AG10803 (cell line): ENCODE measurements around the gene SLC17A4.

Source experiments
- DNase-seq: peaks from one replicate; pipeline ENCODE4 v3.0.0; 2010; ENCODE audit warnings: low read depth
- H3K4me3 ChIP-seq: 2 replicates; pipeline ENCODE4 v1.5.1; 2011; ENCODE audit warnings: mild to moderate bottlenecking, low read length, control low read depth
- CTCF ChIP-seq: conservative IDR thresholded peaks from 2 replicates; pipeline ENCODE4 v1.5.1; 2011; ENCODE audit warnings: mild to moderate bottlenecking, low read length, control low read depth, inconsistent platforms

The SLC17A4 gene

GRCh38 chr6:25804804-25805203, 50.3 kb downstream of the SLC17A4 start:
- DNase-seq = no peak
- TF ChIP-seq CTCF = no peak

DNA sequence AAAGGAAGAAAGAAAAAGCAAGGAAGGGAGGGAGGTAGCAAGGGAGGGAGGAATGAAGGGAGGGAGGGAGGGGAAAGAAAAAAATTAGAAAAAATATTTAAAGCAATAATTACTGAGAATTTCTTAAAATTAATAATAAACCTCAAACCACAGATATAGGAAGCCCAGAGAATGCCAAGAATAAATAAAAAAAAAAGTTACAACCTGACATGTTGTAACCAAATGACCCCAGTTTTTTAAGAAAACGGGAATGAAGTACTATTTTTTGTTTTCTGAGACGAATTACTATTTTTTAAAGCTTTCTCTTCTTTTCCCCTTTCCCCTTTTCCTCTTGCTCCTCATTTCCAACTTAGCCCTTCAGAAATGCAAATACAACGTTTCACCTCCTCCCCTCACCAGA, 60.7 kb downstream of the SLC17A4 start:
- DNase-seq = no peak
- H3K4me3 ChIP-seq = no peak overlapping the region
- no peak for TF ChIP-seq CTCF

More at GRCh38 chr6:25804804-25805203, 50.3 kb downstream of the SLC17A4 start:
- no peak overlapping the region for H3K4me3 ChIP-seq

DNA sequence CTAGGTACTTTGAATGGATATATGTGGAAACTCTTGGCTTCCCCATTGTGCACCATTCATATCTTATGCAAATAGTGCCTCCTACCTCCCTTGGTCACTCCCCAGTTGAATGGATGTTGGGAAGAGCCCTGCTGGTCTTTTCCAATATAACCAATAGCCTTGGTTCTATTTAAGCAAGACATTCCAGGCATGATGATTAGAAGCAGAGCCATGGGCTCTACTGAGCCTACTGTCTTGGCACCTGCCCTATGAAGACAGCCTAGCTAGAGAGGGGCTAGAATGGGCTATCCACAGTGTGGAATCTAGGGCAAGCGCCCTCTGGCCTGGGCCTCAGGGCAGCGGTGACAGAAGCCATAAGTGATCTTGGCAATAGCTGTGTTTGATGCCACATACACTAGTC, 61.7 kb downstream of the SLC17A4 start:
- no peak overlapping the region for H3K4me3 ChIP-seq
- no peak for DNase-seq
- no peak for TF ChIP-seq CTCF

DNA sequence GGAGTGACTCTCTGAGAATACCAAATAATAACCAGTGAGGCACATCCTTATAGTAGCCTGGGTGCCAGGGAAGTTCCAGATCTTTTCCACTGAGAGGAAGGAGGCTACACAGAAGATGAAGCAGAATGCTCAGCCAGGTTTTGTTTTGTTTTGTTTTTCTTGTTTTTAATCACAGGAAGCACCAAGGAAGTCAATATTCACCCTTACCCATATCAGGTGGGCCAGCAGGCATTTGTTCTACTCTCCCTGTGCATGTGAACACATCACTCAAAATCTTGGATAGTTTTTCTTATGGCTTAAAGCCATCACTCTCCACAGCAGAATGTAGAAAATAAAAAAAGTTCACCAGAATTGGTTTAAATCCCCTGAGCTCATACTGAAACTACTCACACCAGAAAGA, 66.8 kb downstream of the SLC17A4 start:
- no peak for TF ChIP-seq CTCF
- H3K4me3 ChIP-seq = no peak overlapping the region
- DNase-seq = no peak

- TF ChIP-seq CTCF = no peak
- no peak overlapping the region for H3K4me3 ChIP-seq
- no peak for DNase-seq
Observed at GRCh38 chr6:25829375-25829774, 74.8 kb downstream of the SLC17A4 start.

GRCh38 chr6:25830458-25830857, 75.9 kb downstream of the SLC17A4 start:
- no peak for TF ChIP-seq CTCF
- H3K4me3 ChIP-seq = no peak overlapping the region
- no peak for DNase-seq
